Cardiac fibroblast (primary cell): ENCODE results near the gene FADS3.

Source experiments
- DNase-seq, 2 donors: peaks; one replicate each; pipeline versions ENCODE4 v3.0.0 to v3.0.0-alpha.2; 2010; ENCODE audit warnings: low read depth in 2 of 2
- H3K4me3 ChIP-seq, 2 donors: replicated peaks in 1 of 2; 1 replicate in 1 of 2; 2 replicates in 1 of 2; pipeline ENCODE4 v1.5.1; 2011; ENCODE audit warnings: low read depth in 2 of 2, low read length in 2 of 2, mild to moderate bottlenecking in 2 of 2, moderate library complexity in 1 of 2
- CTCF ChIP-seq: IDR thresholded peaks from one replicate; pipeline ENCODE4 v1.5.1; 2011; ENCODE audit warnings: low read depth, mild to moderate bottlenecking, low read length, inconsistent platforms

FADS3 gene

GRCh38 chr11:61919705-61920631 lies 28.6 kb upstream of the FADS3 start:
- DNase-seq = no peak
- H3K4me3 ChIP-seq = no peak overlapping the region
- no peak for TF ChIP-seq CTCF

- TF ChIP-seq CTCF = no peak
- H3K4me3 ChIP-seq = no peak overlapping the region
- peak in 1 of 2 donors; percentile 61 for DNase-seq
Measured at GRCh38 chr11:61918938-61919704, 27.8 kb upstream of the FADS3 start.

- TF ChIP-seq CTCF = no peak
Measured at GRCh38 chr11:61918251-61918937, 27.0 kb upstream of the FADS3 start.

GRCh38 chr11:61917334-61918109 lies 26.2 kb upstream of the FADS3 start, which contains the start of gene RAB3IL1:
Gene RAB3IL1, minus strand, starts transcription at chr11:61917566. Its CDS starts 199 bp downstream, at chr11:61917367.
- H3K4me3 ChIP-seq = peak within 1 kb of the TSS; percentile 58 to 62
- TF ChIP-seq CTCF = no peak
- peak; percentile 26 to 67 for DNase-seq

More at GRCh38 chr11:61918251-61918937, 27.0 kb upstream of the FADS3 start:
- no peak for DNase-seq
- peak overlapping the region in 1 of 2 donors; percentile 58 for H3K4me3 ChIP-seq

GRCh38 chr11:61916737-61917333 lies 25.5 kb upstream of the FADS3 start:
- peak overlapping the region; percentile 58 to 62 for H3K4me3 ChIP-seq
- DNase-seq = no peak
- TF ChIP-seq CTCF = no peak
